ENCODE measurements around the gene PACS2.

PACS2 gene

DNA sequence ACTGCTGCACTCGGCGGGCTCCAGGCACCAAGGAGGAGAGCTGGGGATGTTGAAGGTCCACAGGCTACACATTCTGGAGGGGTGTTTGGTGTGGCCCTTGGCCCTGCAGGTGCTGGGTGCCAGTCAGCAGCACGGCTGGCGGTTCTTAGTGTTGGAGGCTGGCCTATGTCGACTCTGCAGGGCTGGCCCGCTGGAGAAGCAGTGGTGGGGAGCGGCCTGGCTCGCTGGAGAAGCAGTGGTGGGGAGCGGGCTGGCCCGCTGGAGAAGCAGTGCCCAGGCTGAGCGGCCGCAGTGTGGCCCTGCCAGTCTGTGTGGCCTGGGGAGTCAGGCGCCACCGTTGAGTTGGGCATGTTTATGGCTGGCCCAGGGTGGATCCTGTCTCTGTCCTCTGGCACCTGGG, 132.4 kb downstream of the PACS2 start:
- no peak for DNase-seq

Data from NCI-H2081 (cell line).